Measurements from ENCODE around the gene SH3RF3. TPM values are rescaled to one million over a fixed set of nuclear protein-coding genes. Genes with fewer than 3 reads are reported as not detected.

Gene SH3RF3
- polyA plus RNA-seq, 4 donors: 4.8 to 5.7 (median 5.1) TPM

DNA sequence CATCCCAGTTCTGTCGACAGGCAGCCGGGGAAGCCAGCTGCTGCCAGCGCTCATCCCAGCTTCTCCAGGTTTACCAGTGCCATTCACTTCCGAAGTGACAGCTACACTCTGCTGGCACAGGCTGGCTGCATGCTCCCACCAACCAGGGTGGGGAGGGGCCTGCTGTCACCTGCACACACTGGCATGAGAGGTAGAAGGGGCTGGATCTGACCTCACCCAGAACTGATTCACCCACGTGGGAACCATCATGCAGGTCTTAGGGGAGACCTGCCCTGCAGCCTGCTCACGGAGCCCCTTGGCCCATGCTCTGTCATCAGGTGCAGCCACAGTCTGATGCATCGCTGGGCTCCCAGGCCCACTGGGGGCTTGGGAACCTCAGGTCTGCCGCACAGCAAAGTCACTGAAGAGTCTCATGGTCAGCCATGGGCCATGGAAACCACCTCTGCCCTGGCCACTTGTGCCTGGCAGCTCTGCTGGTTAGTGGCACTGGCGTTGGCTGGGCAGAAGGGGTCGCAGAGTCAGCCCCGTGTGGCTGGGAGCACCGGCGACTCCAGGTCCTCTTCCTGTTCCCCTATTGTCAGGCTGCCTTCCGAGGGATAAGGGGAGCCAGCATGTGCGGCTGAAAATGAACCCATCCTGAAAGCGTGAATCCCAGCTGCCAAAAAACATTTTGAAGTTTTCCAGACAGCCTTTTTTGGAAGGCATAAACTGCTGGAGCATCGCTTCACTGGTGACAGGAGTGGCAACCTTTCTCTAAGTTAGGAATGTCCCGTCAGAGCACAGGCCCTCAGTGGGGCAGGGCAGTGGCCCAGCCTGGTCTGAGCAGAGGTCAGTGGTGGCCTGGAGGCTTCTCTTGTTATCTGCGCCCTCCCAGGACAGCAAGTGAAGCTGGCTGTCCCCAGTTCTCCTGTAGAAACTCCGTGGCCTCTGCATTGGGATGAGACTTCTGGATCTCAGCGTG lies 327.0 kb downstream of the SH3RF3 start:
- DNase-seq (ENCODE audit: low read depth in 4 of 4, low spot score in 3 of 4): no peak

DNA sequence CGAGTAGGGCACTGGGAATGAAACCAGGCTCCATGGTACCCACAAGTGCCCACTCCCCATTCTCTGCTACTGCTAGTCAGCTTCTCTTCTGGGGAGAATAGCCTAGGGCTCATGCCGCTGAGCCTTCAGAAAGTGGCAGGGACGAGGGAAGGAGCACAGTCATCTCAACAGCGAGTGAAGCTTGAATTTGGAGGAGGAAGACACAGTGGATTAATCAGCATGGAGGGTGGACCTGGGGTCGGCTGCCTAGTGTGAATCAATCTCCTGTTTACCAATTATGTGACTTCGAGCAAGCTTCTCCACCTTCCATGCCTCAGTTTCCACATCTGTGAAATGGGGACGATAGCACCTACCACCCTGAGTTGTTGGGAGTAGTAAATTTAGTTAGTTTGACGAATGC lies 327.8 kb downstream of the SH3RF3 start:
- DNase-seq (ENCODE audit: low read depth in 4 of 4, low spot score in 3 of 4): no peak

GRCh38 chr2:109457366-109457765 lies 328.4 kb downstream of the SH3RF3 start:
- DNase-seq (ENCODE audit: low read depth in 4 of 4, low spot score in 3 of 4): no peak

DNA sequence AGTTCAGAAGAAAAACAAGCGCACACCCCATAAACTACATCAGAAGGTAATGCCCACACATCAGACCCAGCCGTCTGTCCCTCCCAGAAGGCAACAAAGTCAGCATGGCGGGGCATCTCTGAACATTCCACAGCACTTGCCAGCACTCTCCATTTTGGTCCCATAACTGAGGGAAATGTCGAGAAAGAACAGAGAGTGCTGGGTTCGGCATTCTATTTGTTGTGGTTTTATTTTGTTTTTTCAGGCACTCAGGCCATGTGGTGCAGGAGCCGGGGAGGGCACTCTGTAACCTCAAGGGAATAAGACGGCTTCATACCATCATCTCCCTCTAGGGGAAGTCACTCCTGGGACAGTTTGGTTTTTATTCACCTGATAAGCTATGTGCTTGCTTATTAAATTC lies 328.8 kb downstream of the SH3RF3 start:
- no peak for DNase-seq (ENCODE audit: low read depth in 4 of 4, low spot score in 3 of 4)

DNA sequence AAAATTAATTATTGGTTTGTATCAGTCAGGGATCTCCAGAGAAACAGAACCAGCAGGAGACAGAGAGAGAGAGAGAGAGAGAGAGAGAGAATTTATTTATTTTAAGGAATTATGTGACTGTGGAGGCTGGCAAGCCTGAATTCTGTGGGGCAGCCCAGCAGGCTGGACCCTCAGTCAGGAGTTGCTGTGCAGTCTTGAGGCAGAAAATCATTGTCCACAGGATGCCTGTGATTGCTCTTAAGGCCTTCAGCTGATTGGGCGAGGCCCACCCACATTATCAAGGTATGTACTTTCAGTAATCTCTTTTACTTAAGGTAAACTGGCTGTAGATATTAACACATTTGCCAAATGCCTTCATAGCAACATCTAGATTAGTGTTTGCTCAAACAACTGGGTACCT lies 329.5 kb downstream of the SH3RF3 start:
- no peak for DNase-seq (ENCODE audit: low read depth in 4 of 4, low spot score in 3 of 4)

- no peak for DNase-seq (ENCODE audit: low read depth in 4 of 4, low spot score in 3 of 4)
Observed at GRCh38 chr2:109459485-109459884, 330.5 kb downstream of the SH3RF3 start.

DNA sequence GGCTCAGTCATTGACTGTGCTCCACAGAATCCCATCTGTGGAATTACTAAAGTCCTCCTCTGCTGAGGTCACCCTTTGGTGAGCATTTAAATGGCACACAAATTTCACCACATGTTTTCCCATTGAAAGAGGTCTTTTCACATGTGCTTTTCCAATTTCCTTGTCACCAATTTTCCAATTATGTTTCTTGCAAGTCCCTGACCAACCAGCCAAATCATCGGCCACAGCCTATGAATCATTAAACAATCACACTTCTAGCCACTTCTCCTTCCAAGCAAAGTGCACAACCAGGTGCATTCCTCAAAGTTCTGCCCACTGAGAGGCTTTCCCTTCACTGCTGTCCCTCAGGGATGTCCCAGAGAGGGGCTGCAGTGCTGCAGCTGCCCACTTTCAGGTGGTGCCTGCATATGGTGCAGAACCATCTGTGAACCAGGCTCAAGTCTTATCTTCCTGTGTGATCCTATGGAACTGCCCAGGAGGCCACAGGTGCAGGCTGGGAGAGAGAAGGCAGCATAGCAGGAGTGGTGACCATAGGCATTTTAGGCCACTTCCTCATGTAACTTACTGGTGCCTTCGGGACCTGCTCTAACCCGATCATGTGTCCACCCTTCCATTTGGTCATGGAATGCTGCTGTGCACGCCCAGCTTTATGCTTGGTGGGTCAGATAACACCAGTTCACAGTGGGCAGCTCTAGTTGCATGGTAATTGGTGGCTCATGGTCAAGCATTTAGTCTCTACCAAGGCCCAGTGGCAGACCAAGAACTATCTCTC lies 331.7 kb downstream of the SH3RF3 start:
- no peak for DNase-seq (ENCODE audit: low read depth in 4 of 4, low spot score in 3 of 4)

DNA sequence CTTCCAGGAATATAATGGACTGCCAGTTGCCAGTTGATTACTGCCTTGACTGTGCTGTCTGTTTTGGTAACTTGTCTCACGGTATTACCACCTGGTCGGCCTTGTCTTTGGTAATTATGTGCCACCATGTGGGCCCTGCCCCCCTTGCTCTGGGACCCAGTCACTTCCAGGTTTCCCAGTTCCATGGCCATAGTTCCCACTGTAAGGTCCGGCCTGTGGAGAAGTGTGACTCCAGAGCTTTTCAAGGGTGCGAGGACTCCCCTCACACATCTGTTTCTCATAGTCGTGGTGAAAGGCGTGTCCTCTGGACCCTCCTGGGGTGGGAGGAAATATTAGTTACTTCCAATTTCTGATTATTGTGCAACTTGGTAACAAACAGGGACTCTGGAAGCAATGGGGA lies 334.2 kb downstream of the SH3RF3 start:
- no peak for DNase-seq (ENCODE audit: low read depth in 4 of 4, low spot score in 3 of 4)

DNA sequence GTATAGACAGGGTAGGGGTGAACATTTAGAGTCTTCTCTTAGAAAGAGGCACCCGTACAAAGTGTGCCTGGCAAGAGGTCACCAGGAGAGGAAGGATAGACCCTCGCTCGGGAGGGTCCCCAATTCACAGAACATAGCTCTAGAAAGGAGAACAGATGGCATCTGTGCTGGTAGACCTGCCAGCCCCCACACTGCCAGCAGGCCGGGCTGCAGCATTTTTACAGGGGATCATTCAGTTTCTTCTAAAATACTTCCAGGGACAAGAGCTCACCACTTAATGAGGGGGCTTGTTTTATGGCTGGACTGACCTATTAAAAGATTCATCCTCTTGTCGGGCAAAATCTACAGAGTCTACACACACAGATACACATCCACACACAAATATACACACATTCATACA lies 334.9 kb downstream of the SH3RF3 start:
- DNase-seq (ENCODE audit: low read depth in 4 of 4, low spot score in 3 of 4): no peak

DNA sequence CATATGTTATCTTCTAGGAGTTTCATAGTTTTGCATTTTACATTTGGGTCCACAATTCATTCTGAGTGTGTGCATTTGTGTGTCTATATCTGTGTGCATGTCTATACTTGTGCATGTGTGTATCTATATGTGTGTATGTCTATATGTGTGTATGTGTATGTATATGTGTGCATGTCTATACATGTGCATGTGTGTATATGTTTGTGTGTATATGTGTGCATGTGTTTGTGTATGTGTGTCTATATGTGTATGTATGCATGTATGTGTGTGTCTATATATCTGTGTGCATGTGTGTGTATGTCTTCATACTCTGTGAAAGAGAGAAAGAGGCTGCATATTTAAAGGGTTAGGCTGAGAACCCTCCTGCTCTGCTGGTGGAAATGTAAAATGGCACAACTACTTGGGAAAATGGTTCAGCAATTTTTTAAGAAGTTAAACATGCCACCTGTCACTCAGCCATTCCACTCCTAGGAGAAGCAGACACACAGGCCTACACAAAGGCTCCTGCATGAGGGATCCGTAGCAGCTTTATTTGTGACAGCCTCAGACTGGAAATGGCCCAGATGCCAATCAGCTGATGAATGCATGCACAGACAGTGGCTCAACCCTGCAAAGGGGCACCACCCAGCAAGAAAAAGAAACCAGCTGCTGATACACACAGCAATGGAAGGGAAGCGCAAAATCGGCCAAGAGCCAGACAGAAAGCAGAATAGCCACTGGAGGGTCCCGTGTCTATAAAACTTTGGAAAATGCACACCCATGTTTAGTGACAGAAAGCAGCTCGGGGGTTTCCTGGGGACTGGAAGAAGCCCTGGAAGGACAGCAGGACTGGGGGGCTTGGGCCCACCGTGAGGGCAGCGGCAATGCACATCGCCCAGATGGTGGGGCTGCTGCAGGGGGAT lies 337.9 kb downstream of the SH3RF3 start:
- DNase-seq (ENCODE audit: low read depth in 4 of 4, low spot score in 3 of 4): no peak

GRCh38 chr2:109467701-109468100 lies 338.7 kb downstream of the SH3RF3 start:
- DNase-seq (ENCODE audit: low read depth in 4 of 4, low spot score in 3 of 4): no peak

DNA sequence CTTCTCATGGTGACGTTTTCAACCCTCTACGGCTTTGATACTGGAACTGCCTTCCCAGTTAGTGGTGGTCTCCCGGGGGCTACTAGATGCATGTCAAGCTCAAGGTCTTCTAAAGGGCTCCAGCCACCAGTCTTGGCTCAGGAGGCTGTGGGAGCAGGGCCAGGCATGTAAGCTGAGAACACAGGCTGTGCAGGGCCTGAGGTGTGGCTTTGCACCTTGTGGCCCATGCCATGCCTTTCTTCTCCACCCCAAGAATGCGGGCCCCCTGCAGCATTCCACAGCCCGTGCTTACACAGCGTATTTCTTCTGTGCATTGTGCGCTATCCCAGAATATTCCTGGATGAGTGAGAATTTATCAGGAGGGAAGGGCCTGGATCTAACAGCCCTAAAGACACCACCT lies 339.9 kb downstream of the SH3RF3 start:
- no peak for DNase-seq (ENCODE audit: low read depth in 4 of 4, low spot score in 3 of 4)

- DNase-seq (ENCODE audit: low read depth in 4 of 4, low spot score in 3 of 4): no peak
Observed at GRCh38 chr2:109471658-109472057, 342.7 kb downstream of the SH3RF3 start.

DNA sequence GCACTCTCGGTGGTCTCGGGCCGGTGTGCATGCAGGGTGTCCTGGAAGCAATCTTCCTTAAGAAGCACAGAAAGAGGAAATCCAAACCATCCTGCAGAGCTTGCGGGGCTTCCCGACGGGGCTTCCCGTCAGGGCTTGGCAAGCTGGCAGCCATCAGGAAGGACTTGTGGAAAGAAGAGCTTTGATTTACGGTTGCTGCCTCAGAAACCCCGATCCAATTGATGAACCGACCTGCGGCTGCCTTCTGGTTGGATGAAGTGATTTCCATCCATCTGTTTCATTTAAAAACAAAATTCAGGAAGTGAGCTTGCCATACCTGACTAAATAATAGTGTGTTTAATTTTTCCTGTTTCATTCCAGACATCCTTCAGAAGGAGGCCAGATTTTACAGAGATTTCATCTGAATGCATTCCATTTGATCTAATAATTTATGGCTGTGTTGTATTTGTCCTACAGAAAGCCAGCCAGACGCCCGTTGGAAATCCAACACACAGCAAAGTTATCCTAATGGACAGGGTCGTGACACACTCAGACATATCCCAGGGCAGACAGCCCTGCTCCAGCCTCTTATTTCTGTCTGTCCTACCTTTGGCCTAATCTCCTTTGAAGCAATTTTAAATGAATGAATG lies 343.4 kb downstream of the SH3RF3 start:
- DNase-seq (ENCODE audit: low read depth in 4 of 4, low spot score in 3 of 4): no peak

GRCh38 chr2:109472974-109473373 lies 344.0 kb downstream of the SH3RF3 start:
- DNase-seq (ENCODE audit: low read depth in 4 of 4, low spot score in 3 of 4): no peak

- DNase-seq (ENCODE audit: low read depth in 4 of 4, low spot score in 3 of 4): no peak
Observed at GRCh38 chr2:109473616-109474318, 344.8 kb downstream of the SH3RF3 start.

GRCh38 chr2:109474319-109474825 lies 345.4 kb downstream of the SH3RF3 start:
- DNase-seq (ENCODE audit: low read depth in 4 of 4, low spot score in 3 of 4): no peak

DNA sequence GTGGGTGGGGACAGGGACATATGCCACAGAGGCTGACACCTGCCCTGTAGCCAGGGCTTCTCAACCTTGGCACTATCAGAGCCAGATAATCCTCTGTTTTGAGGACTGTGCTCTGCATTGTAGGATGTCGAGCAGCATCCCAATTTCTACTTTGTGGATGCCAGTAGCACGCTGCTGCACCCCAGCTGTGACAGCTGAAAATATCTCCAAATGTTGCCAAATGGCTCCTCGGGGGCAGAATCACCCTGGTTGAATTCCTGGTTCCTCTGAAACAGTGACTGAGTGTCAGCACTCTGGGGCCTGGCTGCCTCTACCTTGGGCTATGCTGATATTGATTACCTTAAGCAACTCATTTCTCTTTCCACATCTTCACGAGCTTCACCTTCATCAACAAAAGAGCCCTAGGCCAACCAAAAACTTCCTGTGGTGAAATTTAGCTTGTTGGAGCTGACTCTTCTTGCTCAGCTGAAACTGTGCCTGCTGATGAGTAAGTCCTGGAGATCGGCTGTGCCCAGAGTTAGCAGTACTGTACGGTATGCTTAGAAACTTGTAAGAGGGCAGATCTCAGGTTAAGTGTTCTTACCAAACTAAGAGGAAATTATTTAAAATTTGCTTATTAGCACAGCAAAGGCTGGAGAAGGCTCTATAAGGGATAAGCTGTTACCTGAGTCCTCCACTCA lies 346.7 kb downstream of the SH3RF3 start:
- no peak for DNase-seq (ENCODE audit: low read depth in 4 of 4, low spot score in 3 of 4)
